ENCODE measurements around the gene RCE1.

RCE1 gene

GRCh38 chr11:66844496-66845142 is 1.4 kb downstream of the RCE1 start:
- ATAC-seq (no peak), DNase-seq (no peak)

DNA sequence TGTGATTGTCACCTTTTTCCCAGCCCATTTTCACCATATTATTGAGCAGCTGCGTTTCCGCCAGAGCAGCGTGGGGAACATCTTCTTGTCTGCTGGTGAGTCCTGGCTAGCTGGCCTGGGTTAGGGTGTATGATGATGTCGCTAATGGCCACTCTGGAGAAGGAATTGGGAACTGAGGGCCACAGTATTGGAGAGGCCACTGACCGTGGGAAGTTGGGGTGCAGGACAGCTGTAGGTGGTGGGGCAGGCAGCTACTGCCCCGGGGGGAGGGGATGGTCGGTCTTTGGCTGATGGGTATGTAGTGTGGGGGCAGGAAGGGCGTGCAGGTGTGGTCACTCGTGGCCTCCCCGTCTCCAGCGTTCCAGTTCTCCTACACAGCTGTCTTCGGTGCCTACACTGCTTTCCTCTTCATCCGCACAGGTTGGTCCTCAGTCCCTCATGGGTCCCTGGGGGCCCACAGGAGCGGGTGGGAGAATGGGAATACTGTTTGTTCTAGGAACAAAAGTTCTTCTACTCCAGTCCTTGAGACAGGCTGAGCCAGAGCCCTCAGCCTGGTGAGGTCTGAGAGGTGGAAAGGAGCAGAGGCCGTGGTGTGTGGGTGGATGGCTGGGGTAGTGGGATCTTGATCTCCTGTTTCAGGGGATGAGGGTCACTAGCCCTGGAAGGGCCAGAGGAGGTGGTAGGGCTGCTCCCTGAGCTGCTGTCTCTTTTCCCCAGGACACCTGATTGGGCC is 2.1 kb downstream of the RCE1 start:
- no peak for DNase-seq
- no peak for ATAC-seq

GRCh38 chr11:66845876-66846212 is 2.6 kb downstream of the RCE1 start:
- ATAC-seq (no peak), DNase-seq (no peak)

GRCh38 chr11:66846671-66847091 is 3.4 kb downstream of the RCE1 start:
- no peak for ATAC-seq
- no peak for DNase-seq

DNA sequence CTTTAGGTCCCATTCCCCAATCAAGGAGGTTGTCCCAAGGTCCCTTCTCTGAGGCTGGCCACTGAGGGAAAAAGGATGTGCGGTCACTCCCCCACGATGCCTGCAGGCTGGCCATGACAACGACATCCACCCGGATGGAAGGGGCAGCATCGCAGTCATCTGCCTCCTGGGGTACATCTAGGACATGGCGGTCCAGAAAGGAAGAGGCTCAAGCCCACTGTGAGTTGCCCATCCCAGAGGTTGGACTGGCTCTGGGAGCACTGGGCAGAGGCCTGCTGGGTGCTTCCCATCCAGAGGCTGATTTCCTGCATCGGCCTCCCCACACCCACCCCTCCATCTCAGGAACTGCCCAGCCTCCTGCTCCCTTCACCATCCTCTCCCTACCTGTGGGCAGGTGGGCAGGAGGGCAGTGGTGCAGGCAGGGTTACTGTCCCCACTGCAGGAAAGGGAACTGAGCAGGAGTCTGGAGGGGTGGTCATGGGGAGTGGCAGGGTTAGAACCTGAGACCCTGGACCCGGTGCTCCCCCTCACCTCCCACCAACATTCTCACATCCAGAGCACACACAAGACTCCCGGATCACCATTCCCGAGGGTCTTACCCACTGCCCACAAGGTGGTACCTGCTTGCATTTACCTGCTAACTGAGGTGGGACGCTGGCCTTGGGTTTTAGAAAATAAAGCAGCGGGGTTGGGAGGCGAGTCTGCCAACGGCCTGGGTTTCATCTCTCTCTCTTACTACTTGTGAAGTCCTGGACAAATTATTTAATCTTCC is 4.4 kb downstream of the RCE1 start:
- no peak for DNase-seq
- ATAC-seq, result no peak

- no peak for DNase-seq
- no peak for ATAC-seq
Observed at GRCh38 chr11:66848671-66849500, 5.6 kb downstream of the RCE1 start.

- no peak for DNase-seq
Observed at GRCh38 chr11:66849501-66850234, 6.4 kb downstream of the RCE1 start.

GRCh38 chr11:66850235-66850587 is 7.0 kb downstream of the RCE1 start:
- DNase-seq (no peak), ATAC-seq (no peak)

More at GRCh38 chr11:66849501-66850234, 6.4 kb downstream of the RCE1 start:
- no peak for ATAC-seq

- DNase-seq (no peak), ATAC-seq (no peak)
Observed at GRCh38 chr11:66850588-66851238, 7.5 kb downstream of the RCE1 start.

DNA sequence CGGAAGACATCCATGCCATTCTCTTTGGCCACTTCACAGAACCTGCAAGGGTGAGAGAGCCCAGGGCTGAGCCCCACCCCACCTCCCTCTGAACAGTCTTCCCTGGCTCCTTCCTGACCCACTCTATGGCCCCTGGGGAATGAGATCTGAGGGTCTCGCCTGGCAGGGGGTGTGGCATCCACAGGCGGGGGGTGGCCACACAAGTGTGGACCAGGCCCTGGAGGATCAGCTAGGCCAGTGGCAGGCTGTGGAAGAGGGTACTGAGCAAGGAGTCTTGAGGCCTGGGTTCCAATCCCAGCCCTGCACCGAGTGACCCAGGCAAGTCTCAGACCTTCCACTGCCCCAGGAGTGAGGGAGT is 8.0 kb downstream of the RCE1 start:
- DNase-seq (no peak), ATAC-seq (no peak)

DNA sequence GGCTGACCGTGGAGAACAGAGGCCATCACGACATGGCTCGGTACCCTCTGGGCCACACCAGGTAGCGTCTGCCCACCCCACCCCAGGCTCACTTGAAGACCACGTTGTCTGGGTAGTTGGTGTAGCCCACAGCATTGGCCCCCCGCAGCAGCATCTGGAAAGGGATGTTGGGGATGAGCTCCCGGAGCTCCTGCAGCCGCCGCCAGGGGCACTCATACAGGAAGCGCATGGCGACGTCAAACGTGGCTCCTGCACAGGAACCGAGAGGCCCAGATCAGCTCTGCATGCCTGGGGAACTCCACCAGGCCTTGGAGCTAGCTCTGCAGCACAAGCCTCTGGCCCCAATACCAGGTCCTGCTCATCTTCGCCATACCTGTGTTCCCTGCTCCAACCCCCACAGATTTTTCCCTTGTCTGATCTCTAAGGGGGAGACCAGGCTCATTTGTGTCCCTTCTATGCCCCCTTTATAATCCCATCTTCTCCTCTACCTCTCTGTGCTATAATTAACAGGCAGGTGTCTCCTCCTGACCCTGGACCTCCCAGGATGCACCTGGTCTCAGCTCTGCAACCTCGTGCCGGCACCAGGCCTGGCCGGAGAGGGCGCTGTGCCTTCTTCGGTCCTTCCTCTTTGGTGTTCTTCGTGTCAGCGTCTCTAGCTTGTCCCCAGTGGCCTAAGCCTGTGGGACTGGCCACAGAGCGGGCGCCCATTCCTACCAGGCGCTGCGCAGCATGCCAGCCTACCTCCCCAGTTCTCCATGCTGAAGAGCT is 8.6 kb downstream of the RCE1 start:
- ATAC-seq (no peak), DNase-seq (peak; percentile 31)

- ATAC-seq (no peak), DNase-seq (no peak)
Observed at GRCh38 chr11:66852466-66853241, 9.4 kb downstream of the RCE1 start.

DNA sequence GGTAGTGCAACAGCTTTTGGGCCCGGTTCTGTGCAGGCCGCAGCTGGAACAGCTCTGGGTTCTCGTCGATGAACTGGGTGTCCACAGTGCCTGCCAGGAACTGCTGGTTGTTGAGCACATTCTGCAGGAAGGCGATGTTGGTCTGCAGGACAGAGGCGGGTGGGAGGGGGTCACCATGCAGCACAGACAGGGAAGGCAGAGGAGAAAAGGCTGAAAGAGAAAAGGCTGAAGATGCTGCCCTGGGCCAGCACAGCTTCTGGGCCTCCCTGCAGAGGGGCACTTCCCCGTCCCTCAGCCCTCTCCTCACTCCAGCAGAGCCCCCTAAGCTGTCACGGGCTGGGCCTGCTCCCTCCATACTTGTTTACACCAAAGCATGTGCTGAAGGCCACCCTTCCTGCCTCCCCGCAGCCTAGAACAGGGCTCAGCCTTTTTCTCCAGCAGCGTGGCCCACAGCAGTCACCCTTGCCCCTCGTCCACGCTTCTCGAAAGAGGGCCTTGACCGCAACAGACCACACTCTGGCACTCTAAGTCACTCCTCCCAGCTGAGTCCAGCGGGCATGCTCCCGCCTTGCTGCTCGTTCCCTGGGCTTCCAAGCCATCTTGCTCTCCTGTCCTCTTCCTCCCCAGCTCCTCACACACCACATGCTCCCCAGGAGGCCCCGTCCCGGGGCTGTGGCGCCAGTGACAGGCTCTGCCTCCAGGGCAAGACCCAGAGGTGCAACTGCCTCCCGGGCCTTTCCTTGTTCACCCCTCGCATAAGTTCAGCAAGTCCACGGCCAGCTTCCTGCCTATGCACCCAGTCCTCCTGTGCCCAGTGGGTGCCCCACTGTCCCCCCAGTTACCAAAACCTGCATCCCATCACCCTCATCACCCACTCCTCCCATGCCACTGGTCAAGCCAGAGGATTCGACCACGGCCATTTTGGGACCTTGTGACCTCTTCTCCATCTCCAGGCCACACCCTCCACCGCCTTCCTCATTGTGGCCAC is 10.3 kb downstream of the RCE1 start:
- DNase-seq (no peak), ATAC-seq (no peak)

DNA sequence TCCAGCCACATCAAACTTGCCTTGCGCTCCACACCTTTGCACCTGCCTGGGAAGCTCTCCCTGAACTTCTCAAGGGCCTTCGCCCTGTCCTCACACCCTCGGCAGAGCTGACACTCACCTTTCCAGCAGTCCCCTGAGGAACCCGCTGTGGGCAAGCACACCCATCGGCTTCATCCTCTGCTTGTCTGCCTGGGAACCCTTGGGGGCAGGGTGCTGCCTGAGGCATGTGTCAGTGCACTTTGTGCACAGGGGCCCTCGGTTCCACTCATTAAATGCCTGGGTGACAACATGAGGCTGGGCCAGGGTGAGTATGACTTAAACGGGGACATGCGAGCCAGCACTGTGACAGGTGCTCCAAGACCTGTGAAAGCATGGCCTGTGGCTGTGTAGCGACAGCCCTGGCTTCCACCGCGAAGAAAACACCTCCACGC is 11.0 kb downstream of the RCE1 start:
- DNase-seq (no peak), ATAC-seq (no peak)

DNA sequence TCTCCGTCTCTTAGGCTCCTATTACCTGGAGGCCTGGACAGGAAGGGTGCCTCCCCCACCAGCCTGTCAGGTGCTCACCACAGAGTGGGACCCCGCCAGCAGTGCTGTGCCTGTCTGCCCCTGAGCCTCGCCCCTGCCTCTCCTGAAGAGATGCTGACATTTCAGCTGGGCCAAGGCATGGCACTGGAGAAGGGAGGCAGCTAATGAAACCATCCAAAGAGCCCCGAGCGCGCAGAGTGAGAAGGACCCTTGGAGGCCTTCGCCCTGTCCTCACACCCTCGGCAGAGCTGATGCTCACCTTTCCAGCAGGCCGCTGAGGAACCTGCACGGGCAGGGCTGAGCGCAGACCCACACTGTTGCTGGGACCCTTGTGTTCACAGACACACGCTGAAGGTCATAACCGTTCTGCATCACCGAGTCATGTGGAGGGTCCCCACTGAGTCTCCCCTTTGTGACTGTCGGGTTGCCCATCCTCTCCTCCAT is 11.5 kb downstream of the RCE1 start:
- DNase-seq (no peak), ATAC-seq (no peak)

DNA sequence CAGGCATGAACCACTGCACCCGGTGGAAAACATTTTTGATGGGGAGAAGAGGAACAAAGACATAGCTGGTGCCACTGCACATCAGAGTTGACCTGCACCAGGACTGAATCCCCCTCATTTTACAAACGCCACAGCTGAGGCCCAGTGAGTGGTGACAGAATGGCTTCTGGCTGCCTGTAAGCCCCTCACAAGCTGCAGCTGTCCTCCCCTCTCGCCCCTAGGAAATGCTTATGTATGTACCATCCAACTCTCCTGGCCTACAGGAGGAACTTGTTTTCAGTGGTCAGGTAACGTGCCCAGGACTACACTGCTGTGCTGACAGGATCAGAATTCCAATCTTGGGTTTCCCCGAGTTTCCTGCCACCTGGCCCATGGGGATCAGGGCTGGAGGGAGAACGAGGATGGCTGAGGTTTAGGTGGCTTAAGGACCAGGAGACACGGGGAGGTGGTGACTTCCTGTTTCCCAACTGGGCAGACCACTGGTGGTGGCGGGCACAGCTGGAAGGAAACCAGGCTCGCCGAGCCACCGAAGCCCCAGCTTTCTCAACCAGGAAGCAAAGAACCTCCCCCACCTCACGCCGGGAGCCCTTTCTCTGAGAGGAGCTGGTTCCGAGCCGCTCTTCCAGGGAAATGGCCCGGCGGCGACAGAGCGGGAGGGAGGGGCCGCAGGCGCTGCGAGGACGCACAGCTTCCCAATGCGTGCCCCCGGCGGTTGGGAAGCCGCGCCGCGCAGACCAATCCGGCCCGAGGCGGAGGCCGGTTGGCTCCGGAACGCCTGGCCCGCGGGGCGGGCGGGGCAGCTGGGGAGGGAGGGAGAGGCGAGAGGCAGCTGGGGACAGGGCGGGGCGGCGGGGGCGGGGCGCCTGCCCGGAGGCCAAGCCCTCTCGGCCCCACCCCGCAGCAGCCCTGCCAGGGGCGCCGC is 12.6 kb downstream of the RCE1 start:
- DNase-seq (peak; percentile 93), ATAC-seq (peak; percentile 84)
